Ishikawa (cell line): ENCODE results near the gene CAMK1D.

ENCODE experiments used
- CEBPB ChIP-seq: IDR thresholded peaks from 2 replicates; pipeline ENCODE4 v1.6.1; 2012
- CREB1 ChIP-seq: IDR thresholded peaks from 2 replicates; pipeline ENCODE4 v1.6.1; 2012; ENCODE audit warnings: low read depth
- EGR1 ChIP-seq: IDR thresholded peaks from 2 replicates; pipeline ENCODE4 v1.6.1; 2012
- EP300 ChIP-seq: IDR thresholded peaks from 2 replicates; pipeline ENCODE4 v1.6.1; 2012; ENCODE audit warnings: borderline replicate concordance
- FOXM1 ChIP-seq: IDR thresholded peaks from 2 replicates; pipeline ENCODE4 v1.6.1; 2012; ENCODE audit warnings: low read depth, borderline replicate concordance
- MAX ChIP-seq: IDR thresholded peaks from 2 replicates; pipeline ENCODE4 v1.6.1; 2012
- NFIC ChIP-seq: IDR thresholded peaks from 2 replicates; pipeline ENCODE4 v1.6.1; 2012
- RAD21 ChIP-seq: IDR thresholded peaks from 2 replicates; pipeline ENCODE4 v1.6.1; 2012; ENCODE audit warnings: low read depth
- REST ChIP-seq: IDR thresholded peaks from 2 replicates; pipeline ENCODE4 v1.6.1; 2012; ENCODE audit warnings: low read depth, mild to moderate bottlenecking
- TAF1 ChIP-seq: IDR thresholded peaks from 2 replicates; pipeline ENCODE4 v1.6.1; 2012; ENCODE audit warnings: low read depth, mild to moderate bottlenecking
- TCF12 ChIP-seq: IDR thresholded peaks from 2 replicates; pipeline ENCODE4 v1.6.1; 2012; ENCODE audit warnings: low read depth
- TEAD4 ChIP-seq: IDR thresholded peaks from 2 replicates; pipeline ENCODE4 v1.6.1; 2012
- YY1 ChIP-seq: IDR thresholded peaks from 2 replicates; pipeline ENCODE4 v1.6.1; 2012; ENCODE audit warnings: low read depth
- ZBTB7A ChIP-seq: IDR thresholded peaks from 2 replicates; pipeline ENCODE4 v1.6.1; 2012; ENCODE audit warnings: low read depth
- TF ChIP-seq, protein P1 (sequence below): IDR thresholded peaks from 2 replicates; pipeline ENCODE4 v1.6.1; 2012

The CAMK1D gene

DNA sequence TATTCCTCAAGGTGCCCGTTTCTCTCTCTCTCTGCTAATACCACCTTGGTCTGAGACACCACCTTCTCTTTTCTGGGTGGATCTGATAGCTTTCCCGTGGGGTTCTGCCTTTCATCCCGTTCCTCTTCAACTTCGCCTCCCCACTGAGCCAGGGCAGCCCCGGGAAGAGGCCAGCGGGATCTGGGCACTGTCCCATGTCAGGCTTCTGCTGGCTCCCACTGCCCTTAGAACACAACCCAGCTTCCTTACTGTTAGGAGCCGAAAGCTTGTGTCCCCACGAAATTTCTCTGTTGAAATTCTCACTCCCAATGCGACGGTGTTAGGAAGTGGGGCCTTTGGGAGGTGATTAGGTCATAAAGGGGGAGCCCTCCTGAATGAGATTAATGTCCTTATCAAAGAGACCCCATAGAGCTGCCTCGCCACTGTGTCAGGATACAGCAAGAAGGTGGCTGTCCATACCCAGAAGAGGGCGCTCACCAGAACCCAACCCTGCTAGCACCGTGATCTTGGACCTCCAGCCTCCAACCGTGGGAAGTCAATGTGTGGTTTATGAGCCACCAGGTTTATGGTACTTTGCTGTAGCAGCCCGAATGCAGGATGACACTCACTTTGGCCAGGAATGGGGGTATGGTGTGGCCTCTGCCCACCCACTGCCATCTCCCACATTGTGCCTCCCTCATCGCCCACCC, 79.2 kb downstream of the CAMK1D start:
- no peak for TF ChIP-seq REST

DNA sequence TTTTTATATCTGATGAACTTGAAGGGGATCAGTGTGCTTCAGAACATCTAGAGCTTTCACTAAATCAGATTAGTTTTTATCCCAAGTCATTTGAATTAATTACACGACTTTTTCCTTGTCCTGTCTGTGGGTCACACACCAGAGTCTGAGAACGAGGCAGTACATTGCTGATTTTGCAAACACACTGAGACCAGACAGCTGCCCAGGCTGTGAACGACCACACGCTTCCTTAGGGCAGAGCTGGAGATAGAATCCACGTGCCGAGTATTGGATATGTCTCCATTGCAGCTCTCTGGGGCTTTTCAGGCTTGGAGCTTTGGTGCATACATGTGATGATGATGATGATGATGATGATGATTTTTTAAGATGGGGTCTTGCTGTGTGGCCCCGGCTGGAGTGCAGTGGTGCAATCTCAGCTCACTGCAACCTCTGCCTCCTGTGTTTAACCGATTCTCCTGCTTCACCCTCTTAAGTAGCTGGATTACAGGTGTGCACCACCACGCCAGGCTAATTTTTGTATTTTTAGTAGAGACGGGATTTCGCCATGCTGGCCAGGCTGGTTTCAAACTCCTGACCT, 81.1 kb downstream of the CAMK1D start:
- TF ChIP-seq CREB1 (no peak), TAF1 (no peak), TCF12 (no peak), EP300 (no peak), REST (no peak), EGR1 (no peak), TEAD4 (no peak), CEBPB (no peak), FOXM1 (no peak), MAX (no peak), YY1 (no peak), RAD21 (no peak), ZBTB7A (no peak), NFIC (no peak)
- TF ChIP-seq, protein P1, sequence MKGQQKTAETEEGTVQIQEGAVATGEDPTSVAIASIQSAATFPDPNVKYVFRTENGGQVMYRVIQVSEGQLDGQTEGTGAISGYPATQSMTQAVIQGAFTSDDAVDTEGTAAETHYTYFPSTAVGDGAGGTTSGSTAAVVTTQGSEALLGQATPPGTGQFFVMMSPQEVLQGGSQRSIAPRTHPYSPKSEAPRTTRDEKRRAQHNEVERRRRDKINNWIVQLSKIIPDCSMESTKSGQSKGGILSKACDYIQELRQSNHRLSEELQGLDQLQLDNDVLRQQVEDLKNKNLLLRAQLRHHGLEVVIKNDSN = no peak

- TF ChIP-seq CREB1 = no peak
- no peak for TF ChIP-seq TAF1
- TF ChIP-seq CEBPB = no peak
- no peak for TF ChIP-seq FOXM1
- no peak for TF ChIP-seq REST
Measured at GRCh38 chr10:12431151-12432101, 82.1 kb downstream of the CAMK1D start.

DNA sequence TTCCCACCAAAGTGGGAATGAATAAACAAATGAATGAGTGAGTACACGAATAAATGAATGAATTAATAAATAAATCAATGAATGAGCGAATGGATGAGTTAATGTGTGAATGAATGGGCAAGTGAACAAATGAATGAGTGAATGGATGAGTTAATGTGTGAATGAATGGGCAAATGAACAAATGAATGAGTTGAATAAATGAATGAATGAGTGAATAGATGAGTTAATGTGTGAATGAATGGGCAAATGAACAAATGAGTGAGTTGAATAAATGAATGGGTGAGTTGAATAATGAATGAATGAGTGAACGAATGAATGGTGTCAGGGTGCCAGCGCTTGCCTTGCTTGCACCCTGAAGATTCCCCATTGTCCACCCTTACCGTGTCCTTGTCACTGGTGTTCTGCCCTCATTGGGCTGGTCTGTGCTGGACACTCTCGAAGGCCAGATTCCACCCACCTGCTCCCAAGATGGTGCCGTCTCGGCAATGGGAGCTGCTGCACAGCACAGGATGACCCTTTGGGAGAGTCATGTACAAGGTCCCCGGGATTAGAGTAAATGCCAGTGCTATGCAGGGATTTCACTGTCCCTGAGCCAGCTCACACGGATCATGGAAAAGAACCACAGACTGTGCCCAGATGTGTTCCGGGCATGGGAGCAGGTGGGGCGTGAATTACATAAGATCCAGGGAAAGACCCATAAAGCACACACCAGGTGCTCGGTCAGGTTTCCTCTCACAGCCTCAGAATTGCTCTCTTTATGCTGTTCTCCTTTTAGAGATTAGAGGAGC, 83.2 kb downstream of the CAMK1D start:
- TF ChIP-seq FOXM1 (no peak), REST (no peak)
